ENCODE data around the gene UBR4. TPM values are rescaled to one million over a fixed set of nuclear protein-coding genes. Genes with fewer than 3 reads are reported as not detected.

Gene UBR4
- total RNA-seq, 1 donor from 2014 or later = 223 TPM

- Mint-ChIP-seq H3K27me3 (ENCODE audit: unreplicated experiment) (no peaks in the 10 kb centered on the region), H3K36me3 (ENCODE audit: low read depth, unreplicated experiment) (peaks cover 76% of the 10 kb centered on the region), H3K9me3 (ENCODE audit: unreplicated experiment) (no peaks in the 10 kb centered on the region), H3K4me3 (ENCODE audit: unreplicated experiment) (peak overlapping the region; percentile 77), H3K27ac (ENCODE audit: unreplicated experiment) (peak overlapping the region; percentile 78), H3K4me1 (ENCODE audit: unreplicated experiment) (peaks cover 28% of the 10 kb centered on the region)
- DNase-seq (ENCODE audit: low spot score) = no peak
- TF ChIP-seq, protein P1, sequence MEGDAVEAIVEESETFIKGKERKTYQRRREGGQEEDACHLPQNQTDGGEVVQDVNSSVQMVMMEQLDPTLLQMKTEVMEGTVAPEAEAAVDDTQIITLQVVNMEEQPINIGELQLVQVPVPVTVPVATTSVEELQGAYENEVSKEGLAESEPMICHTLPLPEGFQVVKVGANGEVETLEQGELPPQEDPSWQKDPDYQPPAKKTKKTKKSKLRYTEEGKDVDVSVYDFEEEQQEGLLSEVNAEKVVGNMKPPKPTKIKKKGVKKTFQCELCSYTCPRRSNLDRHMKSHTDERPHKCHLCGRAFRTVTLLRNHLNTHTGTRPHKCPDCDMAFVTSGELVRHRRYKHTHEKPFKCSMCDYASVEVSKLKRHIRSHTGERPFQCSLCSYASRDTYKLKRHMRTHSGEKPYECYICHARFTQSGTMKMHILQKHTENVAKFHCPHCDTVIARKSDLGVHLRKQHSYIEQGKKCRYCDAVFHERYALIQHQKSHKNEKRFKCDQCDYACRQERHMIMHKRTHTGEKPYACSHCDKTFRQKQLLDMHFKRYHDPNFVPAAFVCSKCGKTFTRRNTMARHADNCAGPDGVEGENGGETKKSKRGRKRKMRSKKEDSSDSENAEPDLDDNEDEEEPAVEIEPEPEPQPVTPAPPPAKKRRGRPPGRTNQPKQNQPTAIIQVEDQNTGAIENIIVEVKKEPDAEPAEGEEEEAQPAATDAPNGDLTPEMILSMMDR (IDR thresholded peaks at IDR 0.05; ENCODE audit: unreplicated experiment) = no peak
These were observed 55.2 kb downstream of the UBR4 start for GRCh38 chr1:19154876-19155275.

- Mint-ChIP-seq H3K4me3 (ENCODE audit: unreplicated experiment) (peak overlapping the region; percentile 39), H3K36me3 (ENCODE audit: low read depth, unreplicated experiment) (peaks cover 90% of the 10 kb centered on the region), H3K27ac (ENCODE audit: unreplicated experiment) (peak overlapping the region; percentile 73), H3K27me3 (ENCODE audit: unreplicated experiment) (no peaks in the 10 kb centered on the region), H3K4me1 (ENCODE audit: unreplicated experiment) (peaks cover 28% of the 10 kb centered on the region), H3K9me3 (ENCODE audit: unreplicated experiment) (no peaks in the 10 kb centered on the region)
- TF ChIP-seq, protein P1 (IDR thresholded peaks at IDR 0.05; ENCODE audit: unreplicated experiment) = no peak
- DNase-seq (ENCODE audit: low spot score) = no peak
These were observed 56.9 kb downstream of the UBR4 start for GRCh38 chr1:19153169-19153568.

- Mint-ChIP-seq H3K4me3 (ENCODE audit: unreplicated experiment) (no peak overlapping the region), H3K36me3 (ENCODE audit: low read depth, unreplicated experiment) (peaks cover 97% of the 10 kb centered on the region)
- TF ChIP-seq, protein P1 (IDR thresholded peaks at IDR 0.05; ENCODE audit: unreplicated experiment) = no peak
These were observed 58.5 kb downstream of the UBR4 start for GRCh38 chr1:19151537-19151936.

DNA sequence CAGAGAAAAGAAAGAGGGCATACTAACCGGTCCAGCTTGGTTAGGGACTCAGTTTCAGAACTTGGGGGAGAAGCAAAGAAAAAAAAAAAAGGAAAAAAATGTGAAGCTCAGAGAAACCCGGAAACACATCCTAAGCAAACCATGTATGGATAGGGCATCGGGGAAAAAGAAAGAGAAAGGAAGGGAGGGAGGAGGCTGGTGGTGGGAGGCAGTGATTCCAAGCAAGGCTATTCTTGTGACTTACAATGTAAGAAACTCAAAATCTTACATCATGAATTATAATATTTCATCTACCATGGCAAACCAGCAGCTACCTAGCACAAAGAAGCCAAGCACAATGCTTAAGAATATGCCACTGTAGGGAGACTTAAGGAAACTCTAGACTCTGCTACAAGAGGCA is 60.3 kb downstream of the UBR4 start:
- Mint-ChIP-seq H3K27me3 (ENCODE audit: unreplicated experiment) (peaks cover 1% of the 10 kb centered on the region), H3K36me3 (ENCODE audit: low read depth, unreplicated experiment) (peaks cover 98% of the 10 kb centered on the region), H3K4me3 (ENCODE audit: unreplicated experiment) (peak overlapping the region; percentile 75), H3K9me3 (ENCODE audit: unreplicated experiment) (no peaks in the 10 kb centered on the region), H3K4me1 (ENCODE audit: unreplicated experiment) (no peaks in the 10 kb centered on the region), H3K27ac (ENCODE audit: unreplicated experiment) (no peak overlapping the region)
- TF ChIP-seq, protein P1 (IDR thresholded peaks at IDR 0.05; ENCODE audit: unreplicated experiment) = no peak
- DNase-seq (ENCODE audit: low spot score) = no peak

More at GRCh38 chr1:19151537-19151936, 58.5 kb downstream of the UBR4 start:
- no peak for DNase-seq (ENCODE audit: low spot score)
- no peaks in the 10 kb centered on the region for H3K9me3 Mint-ChIP-seq (ENCODE audit: unreplicated experiment)
- peaks cover 16% of the 10 kb centered on the region for H3K4me1 Mint-ChIP-seq (ENCODE audit: unreplicated experiment)
- no peaks in the 10 kb centered on the region for H3K27me3 Mint-ChIP-seq (ENCODE audit: unreplicated experiment)
- H3K27ac Mint-ChIP-seq (ENCODE audit: unreplicated experiment) = no peak overlapping the region

- peaks cover 87% of the 10 kb centered on the region for H3K36me3 Mint-ChIP-seq (ENCODE audit: low read depth, unreplicated experiment)
- peaks cover 4% of the 10 kb centered on the region for H3K27me3 Mint-ChIP-seq (ENCODE audit: unreplicated experiment)
- H3K27ac Mint-ChIP-seq (ENCODE audit: unreplicated experiment) = peak overlapping the region; percentile 16
- no peak overlapping the region for H3K4me3 Mint-ChIP-seq (ENCODE audit: unreplicated experiment)
- DNase-seq (ENCODE audit: low spot score) = no peak
- H3K4me1 Mint-ChIP-seq (ENCODE audit: unreplicated experiment) = no peaks in the 10 kb centered on the region
- TF ChIP-seq, protein P1 (IDR thresholded peaks at IDR 0.05; ENCODE audit: unreplicated experiment) = no peak
- no peaks in the 10 kb centered on the region for H3K9me3 Mint-ChIP-seq (ENCODE audit: unreplicated experiment)
These were observed 69.6 kb downstream of the UBR4 start for GRCh38 chr1:19140465-19140864.

All from endothelial cell (in vitro differentiated cells).